Mucosa of descending colon (tissue), 3 donors: ENCODE measurements around the gene CYP19A1. TPM values are rescaled to one million over a fixed set of nuclear protein-coding genes. Genes with fewer than 3 reads are reported as not detected.

Experiments used
- ATAC-seq: fragments of 200-7000 bp; cut with Tn5 transposase; one replicate; pipeline ENCODE4 v1.9.1; 2020; ENCODE audit warnings: mild to moderate bottlenecking, moderate library complexity
- DNase-seq, 3 donors: peaks; one replicate each; pipeline ENCODE4 v3.0.0-alpha.2; 2020
- H3K36me3 ChIP-seq: fragments of 200-600 bp; one replicate; pipeline ENCODE4 v1.8.0; 2021; ENCODE audit warnings: low read depth, mild to moderate bottlenecking
- H3K4me1 ChIP-seq: fragments of 200-600 bp; one replicate; pipeline ENCODE4 v1.8.0; 2021; ENCODE audit warnings: low read depth, mild to moderate bottlenecking
- H3K4me3 ChIP-seq: fragments of 200-600 bp; one replicate; pipeline ENCODE4 v1.8.0; 2021; ENCODE audit warnings: mild to moderate bottlenecking
- H3K9me3 ChIP-seq: fragments of 200-600 bp; one replicate; pipeline ENCODE4 v1.8.0; 2021; ENCODE audit warnings: mild to moderate bottlenecking
- CTCF ChIP-seq: fragments of 200-600 bp; IDR thresholded peaks from one replicate; pipeline ENCODE4 v1.8.0; 2022; ENCODE audit warnings: antibody characterized with exemption, mild to moderate bottlenecking
- intact Hi-C, 2 donors: fragments of 100-400 bp; cut with DNase I in 1 of 2; cut with micrococcal nuclease in 1 of 2; formaldehyde crosslinking; loops; one replicate each; pipeline versions ENCODE4 v1.11.0 to v1.11.1; 2022; cut with DNase I, micrococcal nuclease
- total RNA-seq, 3 donors: library from RNA; stranded (reverse); fragmentation: NEBNext Ultra II Directional in 2 of 3; extraction: Animal tissue kit (Norgen Biotek cat#: 25700) in 2 of 3; gene quantifications; one replicate each; pipeline versions ENCODE4 v1.2.1 to v1.2.4, GENCODE V29; 2021 to 2023
- donor health status: DM: no; HTN: no; CAD: no; lungs with moderate emphysema.
- donor health status: DM: no; HTN: no; CAD: no.
- donor health status: DM: no; HTN: yes; CAD: no.

Gene CYP19A1
- total RNA-seq, 3 donors from 2014 or later = 0.06 to 0.63 (median 0.23) TPM

- ATAC-seq (no peak), DNase-seq (no peak)
- Histone ChIP-seq H3K4me3 (no peak overlapping the region), H3K4me1 (no peaks in the 10 kb centered on the region), H3K9me3 (no peaks in the 10 kb centered on the region), H3K36me3 (no peaks in the 10 kb centered on the region)
- intact Hi-C loops = no loop called here
- no peak for TF ChIP-seq CTCF
Measured at GRCh38 chr15:51251556-51251955, 86.8 kb downstream of the CYP19A1 start.

GRCh38 chr15:51250217-51251011 lies 88.0 kb downstream of the CYP19A1 start:
- Histone ChIP-seq H3K4me1 (no peaks in the 10 kb centered on the region), H3K36me3 (no peaks in the 10 kb centered on the region), H3K9me3 (no peaks in the 10 kb centered on the region), H3K4me3 (no peak overlapping the region)
- no peak for TF ChIP-seq CTCF
- DNase-seq (no peak), ATAC-seq (no peak)
- intact Hi-C loops = no loop called here

GRCh38 chr15:51245628-51246027 lies 92.8 kb downstream of the CYP19A1 start:
- no peaks in the 10 kb centered on the region for H3K36me3 ChIP-seq
- no peak overlapping the region for H3K4me3 ChIP-seq
- no peaks in the 10 kb centered on the region for H3K4me1 ChIP-seq
- TF ChIP-seq CTCF = no peak
- no peak for DNase-seq
- intact Hi-C loops = no loop called here
- H3K9me3 ChIP-seq = no peaks in the 10 kb centered on the region
- no peak for ATAC-seq

GRCh38 chr15:51244423-51244869 lies 94.0 kb downstream of the CYP19A1 start:
- no peak overlapping the region for H3K4me3 ChIP-seq
- no peaks in the 10 kb centered on the region for H3K4me1 ChIP-seq
- intact Hi-C loops = no loop called here
- no peaks in the 10 kb centered on the region for H3K9me3 ChIP-seq
- ATAC-seq = no peak
- no peaks in the 10 kb centered on the region for H3K36me3 ChIP-seq
- no peak for DNase-seq
- TF ChIP-seq CTCF = no peak

- no peak for TF ChIP-seq CTCF
- no peaks in the 10 kb centered on the region for H3K9me3 ChIP-seq
- intact Hi-C loops = no loop called here
- no peak overlapping the region for H3K4me3 ChIP-seq
- no peaks in the 10 kb centered on the region for H3K4me1 ChIP-seq
- ATAC-seq (no peak), DNase-seq (no peak)
- no peaks in the 10 kb centered on the region for H3K36me3 ChIP-seq
Measured at GRCh38 chr15:51243774-51244173, 94.6 kb downstream of the CYP19A1 start.
